CD4-positive, alpha-beta T cell (primary cell): ENCODE data around the gene APOD. TPM values are rescaled to one million over a fixed set of nuclear protein-coding genes. Genes with fewer than 3 reads are reported as not detected.
A peak's percentile ranks its signal among the peaks of the same experiment; 100 is the strongest.
"Not testable (repeated sequence)": the region's sequence is repeated elsewhere in the genome, so short reads cannot be mapped to it uniquely, and the experiment has no call there.

Experiments
- ATAC-seq: fragments of 200-7000 bp; cut with Tn5 transposase; one replicate; pipeline ENCODE4 v1.10.0; 2022; ENCODE audit warnings: mild to moderate bottlenecking; ENCODE audit not compliant: poor library complexity
- CTCF ChIA-PET: fragments of 350-600 bp; sonication (Branson Sonifier 250); formaldehyde crosslinking; loops from one replicate; lab custom pipeline; 2021; ENCODE audit warnings: antibody characterized with exemption, inconsistent platforms; lab: Charles Lee
- POLR2A ChIA-PET: fragments of 350-600 bp; sonication (Branson Sonifier 250); formaldehyde crosslinking; loops from one replicate; lab custom pipeline; 2021; ENCODE audit warnings: antibody characterized with exemption, inconsistent platforms; lab: Charles Lee
- DNase-seq, 14 experiments: peaks; one replicate each; pipeline ENCODE4 v3.0.0-alpha.2; 2013 to 2020; ENCODE audit warnings: mixed read lengths in 2 of 14
- H3K27ac ChIP-seq, 2 donors: one replicate each; pipeline versions ENCODE4 v1.5.1 to v1.7.0; 2013; ENCODE audit warnings: low read length in 2 of 2, low read depth in 1 of 2, mild to moderate bottlenecking in 1 of 2
- H3K27me3 ChIP-seq, 2 experiments: 1 replicate in 1 of 2; 2 replicates in 1 of 2; pipeline versions ENCODE4 v1.6.1 to v1.7.0; 2013; ENCODE audit warnings: low read length in 2 of 2, control low read depth in 1 of 2, mild to moderate bottlenecking in 1 of 2, moderate library complexity in 1 of 2; ENCODE audit not compliant: insufficient read depth in 2 of 2, control insufficient read depth in 1 of 2
- H3K36me3 ChIP-seq: one replicate; pipeline ENCODE4 v1.6.1; 2013; ENCODE audit warnings: low read length, control low read depth; ENCODE audit not compliant: insufficient read depth
- H3K4me1 ChIP-seq: one replicate; pipeline ENCODE4 v1.6.1; 2013; ENCODE audit warnings: low read length, control low read depth; ENCODE audit not compliant: insufficient read depth
- H3K4me3 ChIP-seq: one replicate; pipeline ENCODE4 v1.5.1; 2013; ENCODE audit warnings: mild to moderate bottlenecking, low read length, moderate library complexity
- H3K9me3 ChIP-seq, 2 experiments: 1 replicate in 1 of 2; 2 replicates in 1 of 2; pipeline versions ENCODE4 v1.6.1 to v1.7.0; 2013; ENCODE audit warnings: low read length in 2 of 2, mild to moderate bottlenecking in 2 of 2, control low read depth in 1 of 2, moderate library complexity in 1 of 2; ENCODE audit not compliant: control insufficient read depth in 1 of 2, insufficient read depth in 1 of 2
- H3K27ac Mint-ChIP-seq: one replicate; pipeline ENCODE4 v1.8.0; 2020; ENCODE audit warnings: mixed read lengths
- H3K27me3 Mint-ChIP-seq: one replicate; pipeline ENCODE4 v1.8.0; 2021; ENCODE audit warnings: mixed read lengths
- H3K36me3 Mint-ChIP-seq: one replicate; pipeline ENCODE4 v1.8.0; 2021; ENCODE audit warnings: low read depth, mixed read lengths
- H3K4me1 Mint-ChIP-seq: one replicate; pipeline ENCODE4 v1.8.0; 2021; ENCODE audit warnings: low read depth, mixed read lengths
- H3K4me3 Mint-ChIP-seq: one replicate; pipeline ENCODE4 v1.8.0; 2020; ENCODE audit warnings: mild to moderate bottlenecking, mixed read lengths
- H3K9me3 Mint-ChIP-seq: one replicate; pipeline ENCODE4 v1.8.0; 2020; ENCODE audit warnings: mixed read lengths
- CTCF ChIP-seq: fragments of 200-600 bp; IDR thresholded peaks from one replicate; pipeline ENCODE4 v1.8.0; 2022; ENCODE audit warnings: antibody characterized with exemption, mild to moderate bottlenecking
- intact Hi-C, 2 experiments: fragments of 100-400 bp; cut with DNase I in 1 of 2; cut with micrococcal nuclease in 1 of 2; formaldehyde crosslinking; loops; one replicate each; pipeline versions ENCODE4 v1.15.1 to v1.9.0; 2023 to 2025; cut with DNase I, micrococcal nuclease
- polyA plus RNA-seq, 2 donors: library from polyadenylated mRNA; unstranded; fragments of 120-200 nt; gene quantifications; one replicate each; pipeline ENCODE4 v1.2.1, GENCODE V29; 2013
- total RNA-seq, 174 experiments: library from RNA in 2 of 174; stranded (reverse) in 2 of 174; gene quantifications; one replicate each; pipeline ENCODE4 v1.2.3 and lab custom pipeline; 2021 to 2026

Gene APOD
- total RNA-seq (not detected), total RNA-seq (lab: John Stamatoyannopoulos, UW) (0 to 0.16 (median 0) reads per million in 172 experiments)
- polyA plus RNA-seq (2013, experiment 1 of 2), result not detected
- 0.67 TPM for polyA plus RNA-seq (2013, experiment 2 of 2)

DNA sequence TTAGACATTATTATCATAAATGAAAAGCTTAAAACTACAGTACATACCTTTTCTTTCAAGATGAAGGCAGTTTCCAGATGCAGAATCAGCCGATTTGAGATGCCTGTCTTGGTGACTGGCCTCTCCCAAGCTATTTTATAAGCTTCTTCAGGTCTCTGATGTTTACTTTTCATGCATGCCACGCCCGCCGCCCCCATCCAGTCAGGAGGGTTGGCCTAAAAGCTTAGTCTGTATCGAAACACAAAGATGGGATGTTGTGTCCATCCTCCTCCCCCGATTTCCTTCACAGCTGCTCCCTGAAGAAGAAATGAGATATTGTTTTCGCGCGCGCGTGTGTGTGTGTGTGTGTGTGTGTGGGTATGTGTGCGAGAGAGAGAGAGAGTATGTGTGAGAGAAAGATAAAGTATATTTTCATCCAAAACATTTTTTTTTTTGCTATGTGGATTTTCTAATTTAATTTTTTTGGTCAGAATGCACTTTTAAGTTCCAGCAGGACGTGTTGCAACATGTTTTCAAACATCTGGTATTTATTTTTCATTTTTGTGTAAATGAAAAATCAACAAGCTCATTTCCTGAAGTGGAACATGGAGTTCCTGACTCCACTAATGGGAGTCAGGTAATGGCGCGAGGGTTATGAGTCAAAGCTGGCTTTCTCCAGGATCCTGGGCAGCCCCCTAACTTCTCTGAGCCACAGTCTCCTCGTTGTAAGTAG, at the start of gene APOD:
APOD (minus strand) TSS at position 110 of the 712 bp plus-strand sequence. CDS start 4,479 bp downstream, outside the sequence.
- Mint-ChIP-seq H3K36me3 (no peaks in the 10 kb centered on the region), H3K27me3 (no peaks in the 10 kb centered on the region), H3K27ac (no peak within 1 kb of the TSS), H3K4me3 (no peak within 1 kb of the TSS), H3K4me1 (no peaks in the 10 kb centered on the region), H3K9me3 (no peaks in the 10 kb centered on the region)
- TF ChIP-seq CTCF, result no peak
- CTCF ChIA-PET, result interaction anchor here (0.8 to 1.7 kb wide), 2 partner anchors 16 to 62 kb away, joined by 3 to 7 read pairs; no protein-coding TSS in a partner anchor
- H3K4me1 ChIP-seq, result peaks cover 17% of the 10 kb centered on the region
- no peaks in the 10 kb centered on the region for H3K27me3 ChIP-seq
- POLR2A ChIA-PET, result interaction anchor here (0.6 kb wide), 1 partner anchor 287 kb away, joined by 3 read pairs; no protein-coding TSS in a partner anchor
- ATAC-seq (no peak), DNase-seq (no peak)
- no peak within 1 kb of the TSS for H3K27ac ChIP-seq
- intact Hi-C loops, result no loop called here
- H3K9me3 ChIP-seq, result no peaks in the 10 kb centered on the region
- H3K36me3 ChIP-seq, result no peaks in the 10 kb centered on the region
- no peak within 1 kb of the TSS for H3K4me3 ChIP-seq

DNA sequence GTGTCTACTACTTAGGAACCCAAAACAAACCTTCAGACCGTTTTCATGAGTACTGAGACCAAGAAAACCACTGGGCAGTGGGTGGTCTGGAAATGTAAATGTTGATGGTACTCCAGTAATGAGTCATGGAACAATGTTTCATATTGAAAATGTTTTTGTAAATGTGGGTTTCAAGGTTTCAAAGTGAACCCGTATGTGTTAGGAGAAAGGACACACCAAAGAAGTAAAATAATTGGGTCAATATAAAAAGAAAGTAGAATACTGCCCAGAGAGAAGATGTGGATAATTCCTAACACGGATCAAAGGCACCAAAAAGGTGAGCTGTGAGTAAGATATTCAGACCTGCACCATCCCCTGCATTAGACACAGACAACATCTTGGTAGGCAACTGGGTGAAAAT, 49.6 kb upstream of the APOD start:
- not testable (repeated sequence) for H3K4me3 ChIP-seq, H3K4me3 Mint-ChIP-seq

DNA sequence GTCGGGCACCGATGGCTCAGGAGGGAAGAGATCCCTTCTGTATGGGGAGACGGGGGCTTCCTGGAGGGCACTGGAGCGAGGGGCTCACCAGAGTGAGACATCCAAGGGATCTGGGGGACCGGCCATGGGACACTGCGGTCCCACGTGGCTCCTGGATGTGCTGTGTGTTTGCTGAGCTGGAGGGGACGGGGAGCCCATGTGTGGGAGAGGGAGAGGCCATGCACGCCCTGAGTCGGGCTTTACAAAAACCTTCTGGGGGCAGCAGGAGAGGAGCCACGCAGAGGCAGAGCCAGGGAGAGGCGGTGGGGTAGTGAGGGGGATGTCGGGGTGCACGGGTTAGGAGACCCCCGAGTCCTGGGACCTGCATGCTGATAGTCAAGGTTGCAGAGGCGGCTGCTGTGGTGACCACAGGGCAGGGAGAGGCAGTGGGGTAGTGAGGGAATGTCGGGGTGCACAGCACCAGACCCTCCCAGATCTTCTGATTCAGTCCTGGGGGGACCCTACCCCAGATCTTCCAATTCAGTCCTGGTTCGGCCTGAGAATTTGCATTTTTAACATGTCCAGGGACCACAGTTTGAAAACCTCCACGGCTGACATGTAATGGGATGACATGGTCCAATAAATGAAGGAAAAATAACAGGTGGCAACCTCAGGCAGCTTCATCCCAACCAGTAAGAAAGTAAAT, 48.9 kb upstream of the APOD start:
- POLR2A ChIA-PET, H3K9me3 ChIP-seq, H3K4me1 Mint-ChIP-seq, H3K4me3 ChIP-seq, H3K27ac ChIP-seq, H3K36me3 Mint-ChIP-seq, H3K27me3 ChIP-seq, H3K36me3 ChIP-seq, H3K27me3 Mint-ChIP-seq, H3K4me1 ChIP-seq, intact Hi-C loops, CTCF ChIA-PET, ATAC-seq, H3K27ac Mint-ChIP-seq, H3K9me3 Mint-ChIP-seq: not testable (repeated sequence)
- H3K4me3 Mint-ChIP-seq, result peak overlapping the region; percentile 83
- peak in 1 of 14 experiments; percentile 23 for DNase-seq

More for the DNA sequence above, 49.6 kb upstream of the APOD start:
- H3K36me3 ChIP-seq, H3K27me3 Mint-ChIP-seq, H3K27ac ChIP-seq, H3K9me3 Mint-ChIP-seq, H3K27ac Mint-ChIP-seq, H3K27me3 ChIP-seq, intact Hi-C loops, H3K4me1 ChIP-seq, POLR2A ChIA-PET, ATAC-seq, H3K4me1 Mint-ChIP-seq, H3K36me3 Mint-ChIP-seq, CTCF ChIA-PET, H3K9me3 ChIP-seq, DNase-seq: not testable (repeated sequence)

DNA sequence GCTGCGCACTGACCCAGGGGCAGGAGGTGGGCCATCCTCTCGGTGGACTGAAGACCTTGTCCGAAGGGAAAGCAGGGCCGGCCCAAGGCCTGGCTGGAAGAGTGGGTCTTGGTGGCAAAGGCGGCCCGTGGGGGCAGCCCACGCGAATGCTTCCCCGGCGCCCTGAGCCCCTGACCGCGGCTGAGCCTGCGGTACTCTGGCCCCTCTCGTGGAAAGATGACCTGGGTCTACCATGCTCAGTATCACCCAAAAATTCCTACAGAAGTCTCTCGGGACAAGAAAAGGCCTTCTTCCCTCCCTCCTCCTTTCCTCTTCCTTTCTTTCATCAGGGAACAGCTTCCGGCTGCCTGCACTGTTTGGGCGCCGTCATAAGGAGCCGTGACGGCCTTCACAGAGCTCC, 48.3 kb upstream of the APOD start:
- H3K27ac ChIP-seq, H3K4me3 ChIP-seq, H3K4me1 ChIP-seq, H3K36me3 Mint-ChIP-seq, H3K27me3 ChIP-seq, intact Hi-C loops, H3K9me3 ChIP-seq, H3K27ac Mint-ChIP-seq, H3K27me3 Mint-ChIP-seq, ATAC-seq, DNase-seq, CTCF ChIA-PET, H3K9me3 Mint-ChIP-seq, H3K4me1 Mint-ChIP-seq, H3K36me3 ChIP-seq, POLR2A ChIA-PET: not testable (repeated sequence)
- peak overlapping the region; percentile 83 for H3K4me3 Mint-ChIP-seq

DNA sequence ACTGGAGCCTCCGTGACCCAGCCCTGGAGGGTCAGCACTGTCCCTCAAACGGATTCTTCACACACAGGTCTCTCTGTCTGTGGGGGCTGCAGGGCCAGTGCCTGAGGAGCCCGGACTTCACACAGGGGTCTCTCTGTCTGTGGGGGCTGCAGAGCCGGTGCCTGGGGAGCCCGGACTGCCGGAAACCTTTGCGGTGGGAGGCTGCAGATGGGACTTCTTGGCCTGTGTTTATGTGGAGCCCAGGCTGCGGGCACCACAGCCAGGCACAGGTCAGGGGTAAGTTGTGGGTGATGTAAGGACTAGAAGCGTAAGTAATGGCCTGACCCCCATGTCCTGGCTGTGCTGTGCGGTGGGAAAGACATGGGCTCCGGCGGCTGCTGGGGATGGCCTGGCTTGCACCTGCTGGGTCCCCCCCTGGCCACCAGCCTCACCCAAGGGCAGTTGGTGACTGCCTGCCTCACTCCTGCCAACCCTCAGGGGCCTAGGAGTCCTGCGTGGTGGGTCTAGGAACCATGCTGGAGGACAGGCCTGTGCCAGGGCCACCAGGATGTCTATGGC, 47.3 kb upstream of the APOD start:
- H3K4me3 ChIP-seq, H3K27me3 Mint-ChIP-seq, H3K4me1 ChIP-seq, H3K4me3 Mint-ChIP-seq, H3K27ac Mint-ChIP-seq, H3K9me3 Mint-ChIP-seq, intact Hi-C loops, H3K4me1 Mint-ChIP-seq, H3K36me3 ChIP-seq, H3K36me3 Mint-ChIP-seq, H3K27ac ChIP-seq, ATAC-seq, H3K27me3 ChIP-seq, POLR2A ChIA-PET, DNase-seq, CTCF ChIA-PET, H3K9me3 ChIP-seq: not testable (repeated sequence)
